ENCODE measurements around the gene DNAJC3.

DNA sequence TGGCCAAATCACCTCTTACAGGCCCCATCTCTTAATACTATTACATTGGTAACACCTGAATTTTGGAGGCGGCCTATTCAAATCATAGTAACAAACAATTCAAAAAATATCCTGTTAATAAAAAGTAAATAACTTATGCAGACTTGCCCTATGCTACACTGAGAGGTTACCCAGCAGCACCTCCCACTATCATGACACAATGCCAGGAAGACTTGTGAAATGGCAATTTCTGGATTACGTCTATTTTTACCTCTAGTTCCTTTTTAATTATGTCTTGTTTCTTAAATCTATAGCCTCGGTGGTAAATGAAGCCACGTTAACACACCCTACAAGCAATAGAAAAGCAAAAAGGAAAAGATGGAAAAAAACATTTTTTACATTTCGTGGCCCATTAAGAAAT, 26.2 kb upstream of the DNAJC3 start:
- TF ChIP-seq CTCF (conservative IDR thresholded peaks at IDR 0.05; ENCODE audit: low read length), result no peak
- no peak for TF ChIP-seq EZH2phosphoT487 (IDR thresholded peaks at IDR 0.05; ENCODE audit: borderline replicate concordance)
